ENCODE results near the gene SMG6. TPM values are rescaled to one million over a fixed set of nuclear protein-coding genes. Genes with fewer than 3 reads are reported as not detected.

The SMG6 gene
- total RNA-seq, 1 donor from 2014 or later, result 39.7 TPM

- Histone ChIP-seq H3K9ac (ENCODE audit: low read length) (no peak overlapping the region), H3K4me1 (ENCODE audit: insufficient read depth, low read length) (peaks cover 24% of the 10 kb centered on the region), H4K20me1 (ENCODE audit: insufficient read depth, low read length) (no peaks in the 10 kb centered on the region), H3K9me3 (ENCODE audit: insufficient read depth, low read depth, low read length) (no peaks in the 10 kb centered on the region), H2AFZ (ENCODE audit: low read depth, low read length) (no peak overlapping the region), H3K79me2 (ENCODE audit: insufficient read depth, low read length) (no peaks in the 10 kb centered on the region), H3K4me3 (ENCODE audit: insufficient read depth, low read depth, low read length) (no peak overlapping the region), H3K27me3 (ENCODE audit: insufficient read depth, low read length) (no peaks in the 10 kb centered on the region), H3K4me2 (ENCODE audit: low read length) (no peak overlapping the region), H3K36me3 (ENCODE audit: insufficient read depth, low read length) (no peaks in the 10 kb centered on the region), H3K27ac (ENCODE audit: low read depth, low read length) (no peak overlapping the region)
- FAIRE-seq (no peak), DNase-seq (ENCODE audit: low read depth) (peak; percentile 55)
- Mint-ChIP-seq H3K4me1 (ENCODE audit: low read depth, unreplicated experiment) (peaks cover 24% of the 10 kb centered on the region), H3K27me3 (ENCODE audit: low read depth, unreplicated experiment) (no peaks in the 10 kb centered on the region), H3K4me3 (ENCODE audit: unreplicated experiment) (no peak overlapping the region), H3K9me3 (ENCODE audit: unreplicated experiment) (no peaks in the 10 kb centered on the region), H3K27ac (ENCODE audit: unreplicated experiment) (peak overlapping the region; percentile 47), H3K36me3 (ENCODE audit: low read depth, unreplicated experiment) (peaks cover 2% of the 10 kb centered on the region)
- no peak for TF ChIP-seq EZH2 (IDR thresholded peaks at IDR 0.05; ENCODE audit: insufficient read depth, low read length)
- no peak for TF ChIP-seq CTCF (IDR thresholded peaks at IDR 0.05; ENCODE audit: insufficient read depth, low read depth, low read length)
These were observed 164.8 kb downstream of the SMG6 start for GRCh38 chr17:2138761-2139160.

DNA sequence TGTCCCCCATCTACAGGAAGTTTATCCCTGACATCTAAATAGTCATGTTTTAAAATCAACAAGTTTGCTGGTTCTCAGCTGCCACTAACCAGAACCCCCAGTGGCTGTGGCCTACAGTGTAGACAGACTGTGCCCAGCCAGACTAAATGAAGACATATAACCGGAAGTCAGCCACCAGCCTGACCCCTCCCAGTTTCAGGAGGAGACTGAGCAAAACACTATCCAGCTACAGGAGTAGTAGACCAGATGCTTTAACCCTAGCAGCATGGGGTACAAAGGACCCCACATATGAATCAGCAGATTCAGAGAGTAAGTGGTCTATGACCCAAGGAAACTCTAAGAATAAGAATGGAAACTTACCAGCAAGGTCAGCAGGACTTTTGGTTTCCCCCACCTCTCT, 165.3 kb downstream of the SMG6 start:
- no peaks in the 10 kb centered on the region for H4K20me1 ChIP-seq (ENCODE audit: insufficient read depth, low read length)

More for the DNA sequence above, 165.3 kb downstream of the SMG6 start:
- H3K79me2 ChIP-seq (ENCODE audit: insufficient read depth, low read length), result no peaks in the 10 kb centered on the region
- no peaks in the 10 kb centered on the region for H3K9me3 Mint-ChIP-seq (ENCODE audit: unreplicated experiment)
- no peak for FAIRE-seq
- H3K27me3 ChIP-seq (ENCODE audit: insufficient read depth, low read length), result no peaks in the 10 kb centered on the region
- peak overlapping the region; percentile 90 for H3K27ac Mint-ChIP-seq (ENCODE audit: unreplicated experiment)
- H3K36me3 Mint-ChIP-seq (ENCODE audit: low read depth, unreplicated experiment), result peaks cover 2% of the 10 kb centered on the region
- TF ChIP-seq EZH2 (IDR thresholded peaks at IDR 0.05; ENCODE audit: insufficient read depth, low read length) (no peak), CTCF (IDR thresholded peaks at IDR 0.05; ENCODE audit: insufficient read depth, low read depth, low read length) (no peak)
- H3K36me3 ChIP-seq (ENCODE audit: insufficient read depth, low read length), result no peaks in the 10 kb centered on the region
- H3K27ac ChIP-seq (ENCODE audit: low read depth, low read length), result peak overlapping the region; percentile 79
- no peak overlapping the region for H3K4me3 ChIP-seq (ENCODE audit: insufficient read depth, low read depth, low read length)
- no peak for DNase-seq (ENCODE audit: low read depth)
- peak overlapping the region; percentile 64 for H3K4me2 ChIP-seq (ENCODE audit: low read length)
- no peak overlapping the region for H2AFZ ChIP-seq (ENCODE audit: low read depth, low read length)
- no peaks in the 10 kb centered on the region for H3K9me3 ChIP-seq (ENCODE audit: insufficient read depth, low read depth, low read length)
- H3K27me3 Mint-ChIP-seq (ENCODE audit: low read depth, unreplicated experiment), result no peaks in the 10 kb centered on the region
- H3K4me3 Mint-ChIP-seq (ENCODE audit: unreplicated experiment), result no peak overlapping the region
- H3K4me1 ChIP-seq (ENCODE audit: insufficient read depth, low read length), result peaks cover 24% of the 10 kb centered on the region
- peak overlapping the region; percentile 41 for H3K9ac ChIP-seq (ENCODE audit: low read length)
- peaks cover 24% of the 10 kb centered on the region for H3K4me1 Mint-ChIP-seq (ENCODE audit: low read depth, unreplicated experiment)

Data from astrocyte (in vitro differentiated cells and primary cell).